HEK293T (cell line): ENCODE results near the gene MOGAT3.
A peak's percentile ranks its signal among the peaks of the same experiment; 100 is the strongest.

Experiments used
- ARNT ChIP-seq: fragments of 450-650 bp; IDR thresholded peaks from 2 replicates; pipeline ENCODE4 v1.6.1; 2017; ENCODE audit warnings: mild to moderate bottlenecking
- BHLHE40 ChIP-seq: fragments of 450-650 bp; IDR thresholded peaks from 2 replicates; pipeline ENCODE4 v1.6.1; 2016; ENCODE audit warnings: mild to moderate bottlenecking, moderate library complexity, borderline replicate concordance
- ELF4 ChIP-seq: fragments of 450-650 bp; IDR thresholded peaks from 2 replicates; pipeline ENCODE4 v1.6.1; 2017; ENCODE audit warnings: antibody characterized with exemption
- FOXA1 ChIP-seq: fragments of 450-650 bp; IDR thresholded peaks from 2 replicates; pipeline ENCODE4 v1.6.1; 2016; ENCODE audit warnings: mild to moderate bottlenecking
- FOXK2 ChIP-seq: fragments of 450-650 bp; IDR thresholded peaks from 2 replicates; pipeline ENCODE4 v1.6.1; 2016; ENCODE audit warnings: mild to moderate bottlenecking
- FOXM1 ChIP-seq: fragments of 450-650 bp; IDR thresholded peaks from 2 replicates; pipeline ENCODE4 v1.6.1; 2017; ENCODE audit warnings: mild to moderate bottlenecking, borderline replicate concordance
- HDGF ChIP-seq: fragments of 450-650 bp; IDR thresholded peaks from 2 replicates; pipeline ENCODE4 v1.6.1; 2017; ENCODE audit warnings: antibody characterized with exemption, borderline replicate concordance
- L3MBTL2 ChIP-seq: fragments of 450-650 bp; conservative IDR thresholded peaks from 2 replicates; pipeline ENCODE4 v1.6.1; 2016; ENCODE audit warnings: mild to moderate bottlenecking
- LEF1 ChIP-seq: fragments of 450-650 bp; IDR thresholded peaks from 2 replicates; pipeline ENCODE4 v1.6.1; 2017; ENCODE audit warnings: mild to moderate bottlenecking, borderline replicate concordance
- NFRKB ChIP-seq: fragments of 450-650 bp; IDR thresholded peaks from 2 replicates; pipeline ENCODE4 v1.6.1; 2016; ENCODE audit warnings: mild to moderate bottlenecking, moderate library complexity
- PKNOX1 ChIP-seq: fragments of 450-650 bp; IDR thresholded peaks from 2 replicates; pipeline ENCODE4 v1.6.1; 2016
- SP1 ChIP-seq: fragments of 450-650 bp; IDR thresholded peaks from 2 replicates; pipeline ENCODE4 v1.6.1; 2017
- SUZ12 ChIP-seq: fragments of 450-650 bp; IDR thresholded peaks from 2 replicates; pipeline ENCODE4 v1.6.1; 2016; ENCODE audit warnings: mild to moderate bottlenecking
- TARDBP ChIP-seq: fragments of 450-650 bp; IDR thresholded peaks from 2 replicates; pipeline ENCODE4 v1.6.1; 2016

- TF ChIP-seq FOXM1 (no peak), NFRKB (no peak), ARNT (no peak), TARDBP (no peak), PKNOX1 (no peak), FOXA1 (no peak), FOXK2 (no peak), SUZ12 (no peak), SP1 (no peak), L3MBTL2 (peak; percentile 75), BHLHE40 (no peak), HDGF (no peak), LEF1 (no peak), ELF4 (no peak)
Measured at GRCh38 chr7:101216860-101217387, 16.1 kb upstream of the MOGAT3 start.
